Superior temporal gyrus (tissue), 1 donor: ENCODE measurements around the gene THSD7B.

ENCODE experiments used
- DNase-seq: peaks from one replicate; pipeline ENCODE4 v3.0.0-alpha.2; 2016; ENCODE audit errors: extremely low spot score

The THSD7B gene

DNA sequence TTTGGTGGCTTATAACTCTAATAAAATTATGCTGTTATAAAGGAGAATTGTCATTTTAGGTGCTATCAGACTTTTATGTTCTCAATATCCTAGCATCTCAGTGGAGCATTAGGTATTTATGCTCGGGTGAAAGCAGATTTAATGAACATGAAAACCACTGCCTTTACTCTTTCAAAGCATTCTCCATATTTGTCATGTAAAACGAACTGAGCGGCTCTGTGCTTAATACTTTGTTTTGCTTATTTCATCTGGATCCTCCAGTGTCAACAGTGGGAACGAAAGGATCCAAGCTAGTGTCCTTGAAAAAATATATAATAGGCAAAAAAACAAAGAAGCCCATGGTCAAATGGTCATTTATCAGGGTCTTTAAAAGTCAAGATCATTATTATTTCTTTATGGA is 53.5 kb downstream of the THSD7B start:
- DNase-seq: no peak

DNA sequence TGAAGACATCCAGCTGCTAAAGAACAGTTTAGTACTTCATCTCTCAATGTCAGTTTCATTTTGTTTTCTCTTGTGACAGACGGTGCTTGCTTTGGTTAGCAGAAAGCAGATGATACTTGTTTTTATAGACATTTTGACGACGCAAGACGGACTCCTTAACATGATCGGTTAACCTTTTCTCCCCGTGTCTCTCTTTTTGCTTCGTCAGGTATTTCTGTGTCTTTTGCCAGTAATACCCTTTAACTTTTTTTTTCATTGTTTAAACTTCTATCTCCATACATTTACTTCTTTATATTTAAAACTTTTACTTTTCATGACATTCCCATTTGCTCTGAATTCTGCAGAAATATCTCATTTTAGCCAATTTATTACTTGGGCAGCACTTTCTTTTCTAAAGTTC is 57.9 kb downstream of the THSD7B start:
- no peak for DNase-seq

DNA sequence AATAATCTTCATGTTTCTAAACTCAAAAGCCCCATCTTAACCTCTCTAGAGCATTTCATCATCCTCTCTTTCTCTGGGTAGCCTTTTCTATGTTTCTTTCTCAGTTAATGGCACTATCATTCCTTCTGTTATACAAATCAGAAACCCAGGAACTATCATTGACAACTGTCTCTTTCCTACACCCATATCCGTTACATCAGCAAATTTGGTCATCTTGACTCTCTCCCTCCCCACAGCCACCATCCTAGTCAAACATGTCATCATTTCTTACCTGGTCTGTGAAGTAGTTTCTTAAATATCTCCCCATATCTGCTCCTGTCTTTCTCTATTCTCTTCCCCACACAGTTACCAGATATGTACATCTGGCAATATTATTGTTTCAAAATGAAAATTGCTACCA is 62.8 kb downstream of the THSD7B start:
- no peak for DNase-seq

DNA sequence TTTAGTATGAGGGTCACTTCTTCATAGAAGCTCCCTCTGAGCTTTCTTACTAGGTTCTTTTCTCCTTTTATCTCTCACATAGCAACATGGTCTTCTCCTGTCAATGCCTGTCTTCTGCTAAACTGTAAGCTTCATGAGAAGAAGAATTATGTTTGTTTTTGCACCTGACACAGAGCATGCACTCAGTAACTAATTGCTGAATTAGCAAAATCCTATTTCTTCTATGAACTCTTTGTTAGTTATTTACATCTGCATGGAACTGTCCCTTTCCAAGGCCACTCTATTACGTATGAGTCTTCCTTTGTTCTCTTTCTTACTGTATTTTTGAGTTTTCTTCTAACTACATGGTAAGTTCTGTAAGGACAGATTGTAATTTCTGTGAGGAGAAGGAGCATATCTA is 63.4 kb downstream of the THSD7B start:
- DNase-seq: no peak

DNA sequence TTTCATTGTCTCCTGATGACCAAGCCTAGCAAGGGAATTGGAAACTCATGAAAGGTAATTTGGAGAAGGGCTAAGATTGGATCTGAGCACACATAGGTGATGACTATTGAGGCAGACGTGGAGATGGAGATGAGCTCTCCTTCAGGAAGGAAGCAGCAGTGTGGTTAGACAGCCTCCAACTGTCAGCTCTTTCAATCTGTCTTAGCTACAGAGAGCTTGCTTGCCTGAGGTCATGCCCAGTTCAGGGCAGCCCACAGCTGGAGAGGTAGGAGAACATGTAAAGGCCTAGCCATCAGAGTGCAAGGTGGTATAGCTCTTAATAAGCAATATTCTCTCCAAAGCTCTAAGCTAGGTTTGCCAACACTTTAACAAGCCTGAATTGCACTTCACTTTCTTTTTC is 79.2 kb downstream of the THSD7B start:
- DNase-seq: no peak

DNA sequence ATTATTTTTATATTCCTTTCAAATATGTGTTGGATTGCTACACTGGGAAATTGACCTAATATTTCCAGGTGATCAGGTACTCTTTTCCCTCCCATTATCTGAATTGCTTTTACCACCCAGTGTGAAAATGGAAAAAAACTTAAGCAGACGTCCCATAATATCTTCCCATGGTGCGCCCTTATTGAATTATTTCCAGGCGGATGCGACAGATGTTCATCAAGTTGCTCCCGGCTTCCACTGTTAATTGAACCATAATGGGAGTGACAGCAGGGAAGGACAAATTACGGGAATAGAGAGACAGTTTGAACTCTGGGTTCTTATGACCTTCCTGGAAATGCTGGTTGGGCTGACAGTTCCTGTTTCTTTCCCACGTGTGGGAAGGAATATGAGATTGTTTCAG is 93.3 kb downstream of the THSD7B start:
- DNase-seq: no peak

DNA sequence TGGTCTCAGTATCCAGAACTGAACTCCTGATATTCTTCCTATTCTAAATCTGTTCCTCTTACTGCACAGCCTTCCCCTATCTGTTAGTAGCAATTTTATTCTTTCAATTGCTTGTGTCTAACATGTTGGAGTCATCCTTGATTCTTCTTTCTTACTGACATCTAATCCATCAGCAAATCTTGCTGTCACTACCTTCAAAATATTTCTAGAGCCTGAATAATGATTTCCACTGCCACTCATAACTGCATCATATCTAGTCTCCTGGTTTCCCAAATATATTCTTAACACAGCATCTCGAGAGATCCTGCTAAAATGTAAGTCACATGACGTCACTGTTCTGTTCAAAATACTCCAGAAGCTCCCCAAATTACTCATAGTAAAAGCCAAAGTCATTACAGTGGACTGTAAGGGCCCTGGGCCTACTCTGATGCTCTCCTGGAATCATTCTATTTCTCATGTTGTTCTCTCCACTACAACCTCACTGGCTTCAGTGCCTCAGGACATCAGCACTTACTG is 95.2 kb downstream of the THSD7B start:
- no peak for DNase-seq

DNA sequence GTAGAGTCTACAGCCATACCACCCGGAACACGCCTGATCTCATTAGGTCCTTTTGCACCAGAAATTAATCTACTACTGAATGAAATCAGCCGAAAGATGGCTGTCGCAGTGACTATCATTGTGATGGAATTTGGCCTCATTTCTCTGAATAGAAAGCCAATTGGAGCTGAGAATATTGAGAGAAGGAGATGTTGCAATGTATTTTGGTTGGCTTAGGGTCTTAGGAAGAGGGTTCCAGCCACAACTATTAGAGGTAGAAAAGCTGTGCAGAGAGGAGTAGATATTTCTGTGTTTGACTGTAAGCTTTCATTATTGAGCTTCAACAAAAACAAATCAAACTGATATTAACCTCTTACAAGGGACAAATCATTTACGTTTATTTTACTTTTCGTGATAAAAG is 98.1 kb downstream of the THSD7B start:
- DNase-seq: no peak

DNA sequence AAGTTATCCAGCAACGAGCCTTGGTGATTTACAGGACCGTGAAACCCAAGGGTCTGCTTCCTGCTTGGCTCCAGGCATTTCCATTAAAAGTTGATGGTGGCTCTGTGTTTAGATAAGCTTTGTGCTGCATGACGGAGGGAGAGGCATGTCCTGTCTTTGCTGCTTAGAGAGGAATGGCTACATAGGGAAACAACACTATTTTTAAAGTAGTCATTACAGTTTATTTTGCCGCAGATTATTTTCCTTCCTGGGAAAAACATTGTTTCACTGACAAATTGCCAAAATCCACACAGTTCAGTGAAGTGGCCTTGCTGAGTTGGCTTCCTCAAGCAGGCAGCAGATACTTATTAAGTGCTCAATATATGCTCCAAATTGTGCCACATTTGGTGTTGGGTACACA is 98.5 kb downstream of the THSD7B start:
- no peak for DNase-seq

DNA sequence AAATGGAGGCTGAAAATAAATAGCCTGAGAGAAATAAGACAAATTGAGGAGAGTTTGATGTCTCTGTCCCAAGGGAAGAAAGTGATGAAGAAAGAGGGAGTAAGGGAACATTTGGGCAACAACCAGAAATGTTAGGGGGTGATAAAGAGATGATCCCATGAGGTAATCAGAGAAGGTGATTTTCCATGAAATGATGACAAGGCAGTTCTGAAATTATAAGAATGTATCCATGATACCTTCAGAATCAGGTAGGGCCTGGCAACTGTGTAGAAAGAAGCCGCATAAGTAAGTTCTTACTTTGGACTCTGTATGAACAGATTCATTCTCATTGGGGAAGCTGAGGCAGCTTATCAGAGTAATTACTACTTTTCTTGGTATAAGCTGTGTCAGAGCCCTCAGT is 106.1 kb downstream of the THSD7B start:
- DNase-seq: no peak

DNA sequence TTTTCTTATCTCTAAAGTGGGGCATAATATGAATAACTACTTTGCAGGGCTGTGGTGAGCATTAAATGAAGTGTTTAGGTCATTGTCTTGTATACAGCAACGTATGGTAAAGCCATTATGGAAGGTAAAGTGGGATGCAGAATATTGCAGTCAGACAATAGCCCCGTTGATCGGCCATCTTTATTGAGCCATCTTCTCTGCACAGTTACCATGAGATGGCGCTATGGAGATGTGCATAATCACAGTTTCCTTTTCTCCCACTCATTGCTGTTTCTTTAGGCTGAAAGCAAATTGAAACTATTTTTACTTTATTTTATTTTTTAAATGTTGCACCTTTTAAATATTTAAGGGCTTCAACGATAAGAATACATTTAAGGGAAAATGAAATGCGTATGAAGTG is 108.9 kb downstream of the THSD7B start:
- DNase-seq: no peak

DNA sequence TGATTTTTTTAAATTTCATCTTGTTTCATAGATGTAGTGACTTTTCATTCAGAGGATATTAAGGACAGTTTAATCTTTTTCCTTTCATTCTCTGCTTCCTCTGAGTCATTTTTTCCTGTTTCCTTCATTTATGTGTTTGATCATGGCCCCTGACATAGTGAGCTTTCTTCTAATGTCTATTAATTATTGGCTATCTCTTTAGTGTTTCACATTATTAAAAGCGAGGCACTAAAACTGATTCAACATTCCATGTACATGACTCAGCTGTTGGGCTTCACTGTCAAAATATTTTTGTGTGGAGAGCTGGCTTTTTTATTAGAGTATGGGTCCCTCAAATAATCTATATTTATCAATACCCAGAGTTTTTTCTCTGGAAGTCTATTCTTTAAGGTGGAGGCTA is 125.8 kb downstream of the THSD7B start:
- no peak for DNase-seq

DNA sequence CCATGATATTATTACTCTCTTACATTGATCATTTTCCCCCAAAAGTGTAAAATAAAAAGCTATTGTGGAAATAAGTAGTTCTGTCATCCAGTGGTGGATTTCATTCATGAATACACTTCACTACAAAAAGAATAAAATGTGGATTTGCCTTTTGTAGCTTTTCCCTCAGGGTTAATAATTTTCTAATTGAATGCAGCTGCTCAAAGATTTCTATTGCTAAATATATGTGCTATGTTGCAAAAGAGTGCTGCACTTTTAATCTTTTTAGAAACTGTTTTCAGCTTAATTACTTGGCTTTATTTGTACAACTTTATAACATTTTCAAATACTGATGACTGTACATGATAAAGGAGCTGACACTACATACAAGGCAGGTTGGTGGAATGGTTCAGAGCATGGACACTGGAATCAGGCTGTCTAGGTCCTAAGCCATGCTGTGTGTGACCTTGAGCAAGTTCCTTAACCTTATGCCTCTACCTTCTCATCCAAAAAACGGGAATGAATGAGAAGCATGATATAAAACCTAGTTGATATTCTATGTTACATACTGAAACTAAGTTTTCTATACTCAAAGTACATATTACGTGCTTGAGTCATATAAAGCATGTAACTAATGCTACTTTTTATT is 128.8 kb downstream of the THSD7B start:
- no peak for DNase-seq

DNA sequence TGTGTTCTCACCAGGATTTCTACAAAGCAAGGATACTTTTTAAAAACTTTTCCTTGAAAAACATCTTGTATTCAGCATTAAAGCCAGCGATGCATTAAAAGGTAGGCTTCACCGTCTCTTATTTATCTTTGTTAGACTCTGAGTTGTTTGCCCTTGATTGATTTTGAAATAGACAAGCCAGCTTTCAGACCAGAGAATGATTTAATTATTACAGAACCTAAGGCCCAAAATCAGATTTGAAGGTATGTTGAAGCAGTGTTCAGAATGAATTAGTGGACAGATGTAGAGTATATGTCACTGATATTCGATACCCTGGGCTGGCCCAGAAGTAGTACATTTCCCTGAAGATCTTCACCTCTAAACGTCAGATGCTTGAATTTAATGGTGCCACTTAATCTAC is 136.4 kb downstream of the THSD7B start:
- no peak for DNase-seq

DNA sequence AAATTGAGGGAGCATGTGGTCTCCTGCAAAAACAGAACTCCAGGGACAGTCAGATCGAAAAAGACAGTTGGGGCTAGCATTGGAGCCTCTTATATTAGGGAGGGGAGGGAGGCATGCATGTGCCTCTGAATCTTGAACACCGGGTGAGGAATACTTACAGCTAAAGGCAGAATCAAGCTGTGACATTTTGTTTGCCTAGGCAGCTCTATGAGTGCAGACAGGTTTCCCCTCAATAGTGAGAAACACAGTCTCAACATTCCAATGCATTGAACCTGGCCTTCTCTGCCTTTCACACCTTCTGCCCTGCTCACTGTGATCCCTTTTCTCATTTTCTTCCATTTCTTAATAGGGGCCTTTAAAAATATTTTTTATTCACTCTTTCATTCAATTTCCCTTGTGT is 140.4 kb downstream of the THSD7B start:
- DNase-seq: no peak

DNA sequence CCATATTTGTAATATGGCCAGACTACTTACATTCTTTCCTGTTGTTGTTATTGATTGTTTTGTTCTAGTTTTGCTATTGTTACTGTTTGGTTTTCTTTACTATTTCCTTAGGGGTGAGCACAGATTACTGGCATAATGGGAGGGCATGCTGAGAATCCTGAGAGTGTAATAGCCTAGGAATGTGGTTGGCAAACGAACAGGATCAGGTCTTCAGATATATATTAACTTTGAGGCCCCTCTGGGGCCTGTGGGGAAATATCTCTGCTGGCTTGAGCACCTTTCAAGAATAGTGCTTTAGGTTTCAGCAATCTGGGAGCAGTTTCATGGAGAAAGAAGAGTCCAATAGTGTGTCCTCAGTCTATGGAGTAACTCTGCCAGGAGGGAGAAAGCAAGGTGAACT is 144.4 kb downstream of the THSD7B start:
- no peak for DNase-seq

DNA sequence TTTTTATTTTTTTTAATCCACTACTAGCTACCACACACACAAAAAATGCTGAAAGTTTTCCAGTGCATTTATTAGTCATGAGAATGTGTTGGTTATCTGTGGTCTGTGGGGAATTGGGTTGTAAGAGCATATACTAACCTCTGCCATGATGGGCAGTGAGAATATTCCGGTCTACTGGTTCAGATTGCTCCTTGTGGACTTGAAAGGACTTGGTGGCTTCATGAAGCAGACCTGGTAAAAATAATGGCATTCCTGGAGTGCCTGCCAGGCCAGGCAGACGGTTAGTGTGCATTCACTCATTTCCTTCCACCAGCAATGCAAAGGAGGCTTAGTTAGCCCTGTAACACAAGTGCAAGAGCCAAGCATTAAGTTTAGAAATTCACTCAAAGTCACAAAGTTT is 150.8 kb downstream of the THSD7B start:
- DNase-seq: no peak

DNA sequence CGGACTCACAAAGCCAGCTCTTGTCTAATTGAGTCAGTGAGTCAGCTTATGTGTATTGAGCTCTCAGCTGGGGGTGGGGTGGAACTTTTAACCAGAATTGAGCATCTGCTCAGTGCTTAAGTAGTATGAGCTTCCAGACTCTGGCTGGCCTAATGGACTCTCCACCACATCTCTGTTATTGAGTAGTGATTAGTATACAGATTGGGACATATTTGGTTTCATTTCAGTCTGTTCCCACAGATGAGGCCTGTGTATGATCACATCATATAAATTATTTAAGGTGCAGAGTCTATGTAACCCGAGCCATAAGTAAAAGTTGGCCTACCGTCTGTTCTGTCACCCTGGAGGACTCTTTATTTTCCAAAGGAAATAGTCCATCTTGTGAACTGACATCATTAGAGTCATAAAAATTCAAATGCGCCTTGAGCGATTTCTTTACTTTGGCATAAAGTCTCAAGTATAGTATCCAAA is 152.1 kb downstream of the THSD7B start:
- DNase-seq: no peak

DNA sequence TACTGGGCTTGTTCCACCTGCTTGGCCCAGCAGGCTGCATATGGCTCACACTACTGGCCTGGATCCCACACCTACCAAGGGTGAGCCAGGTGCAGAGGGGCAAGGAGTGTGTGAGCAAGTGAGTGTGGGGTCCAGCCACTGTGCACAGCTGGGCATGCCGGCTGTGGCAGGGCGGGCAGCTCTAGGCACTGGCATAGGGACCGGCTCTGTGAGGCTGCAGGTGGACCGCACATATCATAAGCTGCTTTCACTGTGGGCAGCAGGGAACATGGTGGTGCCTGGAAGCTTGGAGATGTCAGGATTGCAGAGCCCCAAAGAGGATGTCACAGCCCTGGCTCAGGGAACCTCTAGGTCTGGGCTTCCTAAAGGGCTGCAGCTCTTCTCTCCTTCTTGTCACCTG is 154.3 kb downstream of the THSD7B start:
- no peak for DNase-seq

DNA sequence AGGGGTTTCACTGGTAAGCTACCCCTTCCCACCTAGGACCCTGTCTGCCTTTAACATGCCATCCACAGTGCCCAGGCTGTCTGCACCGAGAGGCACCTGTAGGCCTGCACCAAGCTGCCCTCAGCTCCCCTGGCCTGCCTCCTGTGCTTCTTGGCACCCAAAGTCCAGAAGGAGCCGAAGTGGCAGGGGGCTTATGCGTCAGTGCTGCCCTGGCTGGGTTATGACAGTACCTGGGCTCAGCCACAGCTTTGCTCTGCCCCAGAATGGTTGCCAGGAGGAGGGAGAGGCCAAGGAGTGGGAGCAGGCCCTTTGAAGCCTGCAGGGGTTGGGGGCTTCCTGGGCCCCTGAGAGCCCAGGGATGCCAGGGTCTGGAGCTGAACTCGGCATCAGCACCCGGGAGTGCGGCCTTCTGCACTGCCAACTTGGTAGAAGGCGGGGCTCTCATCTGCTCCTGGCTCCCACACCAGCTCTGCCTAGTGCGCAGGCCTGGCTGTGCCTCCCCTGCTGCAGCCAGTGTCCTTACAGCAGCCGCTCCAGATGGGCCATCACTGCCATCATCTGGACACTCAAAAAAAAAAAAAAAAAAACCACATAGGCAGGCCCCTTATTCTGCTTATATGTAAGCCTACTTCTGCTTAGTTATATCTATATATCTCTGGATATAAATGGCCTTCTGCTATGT is 155.4 kb downstream of the THSD7B start:
- no peak for DNase-seq

DNA sequence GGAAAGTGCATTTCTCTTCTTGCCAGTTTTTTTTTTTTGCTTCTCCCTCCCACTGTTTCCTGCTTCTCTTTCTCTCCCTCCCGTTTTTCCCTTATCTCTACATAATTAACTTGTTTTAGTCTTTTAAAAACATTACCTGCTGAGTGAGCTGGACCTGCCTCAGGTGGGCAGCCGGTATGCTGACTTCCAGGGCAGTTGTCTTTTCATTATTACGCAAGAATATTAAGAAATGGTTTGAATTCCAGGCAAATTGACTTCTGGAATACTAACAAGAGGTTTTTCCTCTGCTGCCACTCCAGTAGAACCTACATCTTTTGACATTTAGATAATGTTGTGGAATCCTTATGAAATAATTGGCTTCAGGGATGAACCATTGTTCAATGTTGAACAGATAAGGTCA is 161.8 kb downstream of the THSD7B start:
- DNase-seq: no peak

DNA sequence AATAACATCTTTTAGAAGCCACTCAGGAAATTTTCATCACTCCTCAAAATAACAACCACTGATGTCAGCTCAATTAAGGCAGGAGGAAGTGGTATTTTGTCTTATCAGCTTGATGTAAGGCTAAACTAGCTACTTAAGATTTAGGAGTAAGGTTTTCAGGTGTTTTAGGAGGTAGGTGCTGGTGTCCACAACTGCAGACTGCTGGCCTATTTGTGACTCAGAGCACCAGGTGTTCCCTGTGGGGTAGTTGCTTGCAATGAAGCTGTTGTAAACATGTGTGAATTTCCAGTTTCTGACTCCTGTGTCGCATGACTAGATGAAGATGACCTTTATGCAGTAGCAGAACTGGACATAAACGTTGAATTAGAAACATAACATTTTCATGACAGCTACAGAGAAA is 164.2 kb downstream of the THSD7B start:
- DNase-seq: no peak

DNA sequence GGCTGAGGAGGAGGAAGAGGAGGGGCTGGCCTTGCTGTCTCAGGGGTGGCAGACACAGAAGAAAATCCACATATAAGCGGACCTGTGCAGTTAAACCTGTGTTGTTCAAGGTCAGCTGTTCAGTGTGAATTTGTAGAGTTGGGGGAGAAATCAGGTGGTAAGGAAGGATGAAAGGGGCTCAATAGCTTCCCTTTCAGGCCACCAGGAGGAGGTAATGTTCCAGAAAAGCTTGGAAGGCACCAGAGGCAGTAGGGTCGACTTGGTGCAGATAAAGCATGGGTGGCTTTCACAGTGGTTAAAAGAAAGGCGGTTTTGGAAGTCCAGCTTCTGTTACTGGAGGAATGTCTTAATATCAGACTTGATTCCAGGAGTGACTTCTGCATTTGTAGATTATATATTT is 167.4 kb downstream of the THSD7B start:
- no peak for DNase-seq

DNA sequence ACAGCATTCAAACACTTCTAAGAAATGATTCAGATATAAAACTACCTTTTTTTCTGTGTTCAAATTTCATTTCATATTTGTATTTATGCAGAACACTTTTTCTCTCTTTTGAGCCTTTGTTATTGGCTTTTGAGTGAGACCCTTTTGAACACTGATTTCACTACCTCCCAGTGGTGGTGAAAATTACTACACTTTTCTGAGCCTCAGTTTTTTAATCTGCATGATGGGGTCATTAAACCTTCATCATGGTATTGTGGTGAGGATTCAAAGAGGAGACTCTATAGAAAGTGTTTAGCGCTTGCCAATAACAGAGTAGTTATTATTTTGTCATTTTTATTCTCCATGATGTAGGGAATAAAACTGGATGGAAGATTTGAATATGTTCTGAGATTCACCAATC is 169.8 kb downstream of the THSD7B start:
- DNase-seq: no peak
